PC-3 (cell line): ENCODE data around the gene PTPN3.

ENCODE experiments used
- CTCF ChIP-seq: fragments of 300-600 bp; sonication (generic); conservative IDR thresholded peaks from 2 replicates; pipeline ENCODE4 v1.5.1; 2017; ENCODE audit warnings: antibody characterized with exemption, low read depth, mild to moderate bottlenecking, low read length
- EZH2 ChIP-seq: fragments of 300-600 bp; sonication (generic); IDR thresholded peaks from one replicate; pipeline ENCODE4 v1.6.1; 2017; ENCODE audit warnings: antibody characterized with exemption, mild to moderate bottlenecking, low read length; ENCODE audit not compliant: unreplicated experiment
- EZH2phosphoT487 ChIP-seq: fragments of 300-600 bp; sonication (generic); IDR thresholded peaks from 2 replicates; pipeline ENCODE4 v1.6.1; 2018; ENCODE audit warnings: mild to moderate bottlenecking, antibody characterized with exemption, low read length, borderline replicate concordance

DNA sequence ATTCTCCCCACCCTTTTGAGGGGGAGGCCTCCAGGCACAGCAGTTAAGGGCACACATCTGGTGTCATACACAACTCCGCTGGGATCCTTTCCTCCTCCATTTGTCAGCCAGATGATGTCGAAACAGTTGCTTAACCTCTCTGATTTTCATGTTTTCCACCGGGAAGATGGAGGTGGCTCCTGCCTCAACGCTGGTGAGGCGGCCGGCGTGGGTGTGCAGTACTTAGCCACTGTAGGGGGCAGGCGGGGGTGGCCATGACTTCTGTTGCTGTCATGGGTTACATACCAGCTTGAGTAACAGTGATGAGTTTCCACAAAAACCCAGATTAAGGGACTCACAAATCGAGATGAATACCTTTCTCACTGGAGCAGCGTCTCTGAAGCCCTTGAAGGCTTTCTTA, 114.2 kb downstream of the PTPN3 start:
- TF ChIP-seq CTCF (no peak), EZH2phosphoT487 (no peak), EZH2 (no peak)
